HG03460 (cell line): ENCODE measurements around the gene ZNF764.
"Not testable (repeated sequence)": the region's sequence is repeated elsewhere in the genome, so short reads cannot be mapped to it uniquely, and the experiment has no call there.

Source experiments
- ATAC-seq: cut with Tn5 transposase; IDR thresholded peaks from one replicate; pipeline ENCODE4 v1.9.1; 2021; ENCODE audit not compliant: unreplicated experiment

Gene ZNF764

GRCh38 chr16:30557957-30558788 lies at the start of gene ZNF764:
Gene ZNF764, minus strand, starts transcription at chr16:30558374. Its CDS starts 192 bp downstream, at chr16:30558182.
- peak; percentile 86 for ATAC-seq

DNA sequence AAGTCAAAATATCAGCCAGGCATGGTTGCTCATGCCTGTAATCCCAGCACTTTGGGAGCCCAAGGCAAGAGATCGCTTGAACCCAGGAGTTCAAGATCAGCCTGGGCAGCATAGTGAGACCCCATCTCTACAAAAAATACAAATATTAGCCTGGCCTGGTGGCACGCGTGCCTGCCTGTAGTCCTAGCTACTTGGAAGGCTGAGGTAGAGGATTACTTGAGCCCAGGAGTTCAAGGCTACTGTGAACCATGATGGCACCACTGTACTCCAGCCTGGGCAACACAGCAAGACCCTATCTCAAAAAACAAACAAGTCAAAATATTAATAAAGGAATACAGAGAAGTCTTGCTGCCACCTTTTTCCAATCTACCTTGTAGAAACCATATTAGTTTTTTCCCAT lies 47.8 kb upstream of the ZNF764 start:
- no peak for ATAC-seq

DNA sequence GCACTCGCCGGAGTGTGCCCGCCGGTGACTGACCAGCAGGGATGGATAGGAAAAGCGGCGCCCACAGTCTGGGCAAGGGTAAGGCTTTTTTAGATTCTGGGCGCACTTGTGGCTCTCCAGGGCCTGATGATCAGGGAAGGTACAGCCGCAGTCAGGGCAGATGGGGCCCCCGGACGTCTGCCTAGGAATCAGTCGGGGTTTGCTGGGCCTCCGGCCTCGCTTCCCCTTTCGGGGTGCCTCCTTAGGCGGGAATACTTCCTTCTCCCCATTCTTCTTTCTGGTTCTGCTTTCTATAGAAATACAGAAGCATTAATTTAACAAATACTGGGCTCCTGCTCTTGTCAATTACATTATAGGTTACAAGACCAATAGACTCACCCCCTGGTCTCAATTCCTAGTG lies 47.0 kb upstream of the ZNF764 start:
- ATAC-seq: no peak

DNA sequence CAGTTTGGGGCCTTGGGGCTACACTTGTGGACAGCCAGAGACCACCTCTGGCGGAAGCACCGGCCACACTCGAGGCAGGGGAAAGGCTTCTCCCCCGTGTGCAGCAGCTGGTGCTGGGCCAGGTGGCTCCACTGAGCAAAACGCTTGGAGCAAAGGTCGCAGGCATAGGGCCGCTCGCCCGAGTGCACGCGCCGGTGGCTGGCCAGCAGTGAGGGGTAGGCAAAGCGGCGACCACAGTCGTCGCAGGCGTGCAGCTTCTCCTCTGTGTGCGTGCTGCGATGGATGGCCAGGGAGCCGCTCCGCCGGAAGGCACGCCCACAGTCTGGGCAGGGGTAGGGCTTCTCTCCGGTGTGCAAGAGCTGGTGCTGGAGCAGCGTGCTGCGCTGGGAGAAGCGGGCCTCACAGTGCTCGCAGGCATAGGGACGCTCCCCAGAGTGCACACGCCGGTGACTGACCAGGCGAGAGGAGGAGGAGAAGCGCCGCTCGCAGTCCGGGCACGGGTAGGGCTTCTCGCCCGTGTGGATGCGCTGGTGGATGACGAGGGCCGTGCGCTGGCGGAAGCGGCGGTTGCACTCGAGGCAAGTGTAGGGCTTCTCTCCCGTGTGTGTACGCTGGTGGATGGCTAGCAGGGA lies 46.3 kb upstream of the ZNF764 start:
- ATAC-seq: no peak

- no peak for ATAC-seq
Measured at GRCh38 chr16:30603945-30604315, 45.8 kb upstream of the ZNF764 start.

- ATAC-seq: no peak
Measured at GRCh38 chr16:30602616-30603277, 44.6 kb upstream of the ZNF764 start.

DNA sequence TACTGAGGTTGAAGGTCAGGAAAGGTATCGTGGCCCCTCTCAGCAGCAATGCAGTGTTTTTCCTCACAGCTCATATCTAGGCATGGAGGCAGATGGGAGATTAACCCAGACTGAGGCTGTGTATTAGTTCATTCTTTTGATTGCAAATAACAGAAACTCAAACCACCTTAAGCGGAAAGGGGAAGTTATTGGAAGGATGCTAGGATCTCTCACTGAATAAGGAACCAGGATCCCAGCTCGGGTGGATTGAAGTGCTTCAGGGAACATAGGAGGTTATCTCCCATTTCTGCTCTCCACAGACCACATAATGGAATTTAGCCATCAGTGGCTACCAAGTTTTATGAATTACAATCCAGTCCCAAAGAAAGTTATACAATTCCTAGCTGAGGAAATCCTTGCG lies 43.8 kb upstream of the ZNF764 start:
- no peak for ATAC-seq

GRCh38 chr16:30600929-30601328 lies 42.8 kb upstream of the ZNF764 start:
- ATAC-seq: no peak

DNA sequence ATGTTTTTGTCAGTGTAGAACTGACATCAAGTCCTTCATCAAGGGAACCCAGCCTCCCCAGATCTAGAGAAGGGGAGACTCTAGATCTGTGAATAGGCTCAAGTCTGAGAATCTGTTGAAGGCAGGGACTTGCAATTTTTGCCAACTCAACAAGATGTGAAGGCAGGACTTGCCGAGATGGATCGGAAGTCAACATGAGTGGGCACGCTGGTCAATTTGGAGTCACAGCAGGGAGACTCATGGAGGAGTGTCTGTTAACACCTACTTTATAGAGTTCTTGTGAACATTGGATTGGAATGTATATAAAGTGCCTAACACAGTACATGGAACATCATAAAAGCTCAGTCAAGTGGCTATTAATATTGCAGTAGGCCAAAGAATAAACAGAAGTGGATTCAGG lies 42.0 kb upstream of the ZNF764 start:
- no peak for ATAC-seq

GRCh38 chr16:30592871-30593270 lies 34.7 kb upstream of the ZNF764 start:
- ATAC-seq: no peak

GRCh38 chr16:30590869-30591268 lies 32.7 kb upstream of the ZNF764 start:
- not testable (repeated sequence) for ATAC-seq

GRCh38 chr16:30589582-30589981 lies 31.4 kb upstream of the ZNF764 start:
- not testable (repeated sequence) for ATAC-seq

DNA sequence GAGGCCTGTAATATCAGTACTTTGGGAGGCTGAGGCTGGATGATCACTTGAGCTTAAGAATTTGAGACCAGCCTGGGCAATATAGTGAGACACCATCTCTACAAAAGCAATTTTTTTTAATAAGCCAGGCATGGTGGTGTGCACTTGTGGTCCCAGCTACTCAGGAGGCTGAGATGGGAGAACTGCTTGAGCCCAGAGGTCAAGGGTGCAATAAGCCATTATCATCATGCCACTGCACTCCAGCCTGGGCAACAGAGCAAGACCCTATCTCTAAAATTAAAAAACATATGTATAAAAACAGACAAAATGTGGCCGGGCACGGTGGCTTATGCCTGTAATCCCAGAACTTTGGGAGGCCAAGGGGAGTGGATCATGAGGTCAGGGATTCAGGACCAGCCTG lies 30.5 kb upstream of the ZNF764 start:
- ATAC-seq: no peak

GRCh38 chr16:30585400-30586191 lies 27.4 kb upstream of the ZNF764 start, which contains the start of gene ZNF785:
Gene ZNF785, minus strand, starts transcription at chr16:30585697. Its CDS starts 86 bp downstream, at chr16:30585611.
- peak; percentile 89 for ATAC-seq

- peak; percentile 40 for ATAC-seq
Measured at GRCh38 chr16:30585022-30585399, 26.8 kb upstream of the ZNF764 start.

GRCh38 chr16:30582611-30583340 lies 24.6 kb upstream of the ZNF764 start:
- no peak for ATAC-seq

GRCh38 chr16:30581457-30581856 lies 23.3 kb upstream of the ZNF764 start:
- ATAC-seq: no peak

DNA sequence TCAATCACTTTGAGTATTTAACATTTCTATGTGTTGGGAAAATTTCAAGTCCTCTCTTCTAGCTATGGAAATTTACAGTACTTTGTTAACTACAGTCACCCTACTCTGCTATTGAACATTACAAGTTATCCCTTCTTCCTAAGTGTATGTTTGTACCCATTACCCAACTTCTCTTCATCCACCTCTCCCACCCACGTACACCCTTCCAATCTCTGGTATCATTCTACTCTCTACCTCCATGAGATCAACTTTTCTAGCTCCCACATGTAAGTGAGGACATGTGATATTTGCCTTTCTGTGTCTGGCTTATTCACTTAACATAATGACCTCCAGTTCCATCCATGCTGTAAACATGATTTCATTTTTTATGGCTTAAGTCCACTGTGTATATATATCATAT lies 16.5 kb upstream of the ZNF764 start:
- ATAC-seq: no peak

- ATAC-seq: peak; percentile 77
Measured at GRCh38 chr16:30571445-30572322, 13.5 kb upstream of the ZNF764 start, which contains the start of gene ZNF688. Gene ZNF688, minus strand, starts transcription at chr16:30571714. Its CDS starts 85 bp downstream, at chr16:30571629.
